Endothelial cell (in vitro differentiated cells): Measurements from ENCODE around the gene SORL1-AS1.

Source experiments
- DNase-seq: peaks from one replicate; pipeline ENCODE4 v3.0.0; 2021; ENCODE audit warnings: low spot score
- H3K27ac Mint-ChIP-seq: one replicate; pipeline ENCODE4 v1.8.0; 2021; ENCODE audit warnings: mixed read lengths, inconsistent platforms; ENCODE audit not compliant: unreplicated experiment
- H3K27me3 Mint-ChIP-seq: one replicate; pipeline ENCODE4 v1.8.0; 2021; ENCODE audit warnings: mild to moderate bottlenecking, moderate library complexity, mixed read lengths, inconsistent platforms; ENCODE audit not compliant: unreplicated experiment
- H3K36me3 Mint-ChIP-seq: one replicate; pipeline ENCODE4 v1.8.0; 2021; ENCODE audit warnings: mild to moderate bottlenecking, low read depth, mixed read lengths, inconsistent platforms; ENCODE audit not compliant: unreplicated experiment
- H3K4me1 Mint-ChIP-seq: one replicate; pipeline ENCODE4 v1.8.0; 2021; ENCODE audit warnings: mild to moderate bottlenecking, mixed read lengths, inconsistent platforms; ENCODE audit not compliant: unreplicated experiment
- H3K4me3 Mint-ChIP-seq: one replicate; pipeline ENCODE4 v1.8.0; 2021; ENCODE audit warnings: mild to moderate bottlenecking, mixed read lengths, inconsistent platforms; ENCODE audit not compliant: unreplicated experiment
- H3K9me3 Mint-ChIP-seq: one replicate; pipeline ENCODE4 v1.8.0; 2021; ENCODE audit warnings: mixed read lengths, inconsistent platforms; ENCODE audit not compliant: unreplicated experiment
- TF ChIP-seq, protein P1 (sequence below): fragments of 200-600 bp; sonication (generic); IDR thresholded peaks from one replicate; pipeline ENCODE4 v1.5.0; 2021; ENCODE audit warnings: antibody characterized with exemption; ENCODE audit not compliant: unreplicated experiment

SORL1-AS1 gene

GRCh38 chr11:121420398-121420797 is 32.4 kb downstream of the SORL1-AS1 start:
- TF ChIP-seq, protein P1, sequence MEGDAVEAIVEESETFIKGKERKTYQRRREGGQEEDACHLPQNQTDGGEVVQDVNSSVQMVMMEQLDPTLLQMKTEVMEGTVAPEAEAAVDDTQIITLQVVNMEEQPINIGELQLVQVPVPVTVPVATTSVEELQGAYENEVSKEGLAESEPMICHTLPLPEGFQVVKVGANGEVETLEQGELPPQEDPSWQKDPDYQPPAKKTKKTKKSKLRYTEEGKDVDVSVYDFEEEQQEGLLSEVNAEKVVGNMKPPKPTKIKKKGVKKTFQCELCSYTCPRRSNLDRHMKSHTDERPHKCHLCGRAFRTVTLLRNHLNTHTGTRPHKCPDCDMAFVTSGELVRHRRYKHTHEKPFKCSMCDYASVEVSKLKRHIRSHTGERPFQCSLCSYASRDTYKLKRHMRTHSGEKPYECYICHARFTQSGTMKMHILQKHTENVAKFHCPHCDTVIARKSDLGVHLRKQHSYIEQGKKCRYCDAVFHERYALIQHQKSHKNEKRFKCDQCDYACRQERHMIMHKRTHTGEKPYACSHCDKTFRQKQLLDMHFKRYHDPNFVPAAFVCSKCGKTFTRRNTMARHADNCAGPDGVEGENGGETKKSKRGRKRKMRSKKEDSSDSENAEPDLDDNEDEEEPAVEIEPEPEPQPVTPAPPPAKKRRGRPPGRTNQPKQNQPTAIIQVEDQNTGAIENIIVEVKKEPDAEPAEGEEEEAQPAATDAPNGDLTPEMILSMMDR: no peak
- H3K27me3 Mint-ChIP-seq: peaks cover 1% of the 10 kb centered on the region
- H3K9me3 Mint-ChIP-seq: no peaks in the 10 kb centered on the region
- no peaks in the 10 kb centered on the region for H3K36me3 Mint-ChIP-seq
- H3K4me1 Mint-ChIP-seq: no peaks in the 10 kb centered on the region
- no peak overlapping the region for H3K27ac Mint-ChIP-seq
- no peak overlapping the region for H3K4me3 Mint-ChIP-seq
- DNase-seq: no peak

DNA sequence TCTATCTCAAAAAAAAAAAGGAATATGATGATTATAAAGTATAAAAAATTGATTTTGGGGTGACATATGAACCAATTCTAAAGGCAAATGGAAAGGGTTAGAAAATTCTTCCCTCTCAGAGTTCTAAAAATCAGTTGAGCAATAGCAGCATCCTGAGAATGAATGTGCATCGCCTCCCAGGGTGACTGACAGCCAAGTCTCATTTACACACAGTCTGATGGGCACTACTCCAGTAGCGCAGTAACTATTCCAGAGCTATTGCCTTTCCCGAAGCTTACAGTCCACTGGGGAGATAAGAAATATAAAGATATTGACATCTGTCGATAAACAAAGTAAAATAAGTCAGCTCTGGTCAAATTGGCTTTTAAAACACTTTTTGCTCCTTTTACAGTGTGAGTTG is 32.9 kb downstream of the SORL1-AS1 start:
- DNase-seq: no peak
- H3K27me3 Mint-ChIP-seq: no peaks in the 10 kb centered on the region
- TF ChIP-seq, protein P1: no peak
- no peaks in the 10 kb centered on the region for H3K36me3 Mint-ChIP-seq
- H3K9me3 Mint-ChIP-seq: no peaks in the 10 kb centered on the region
- H3K4me3 Mint-ChIP-seq: no peak overlapping the region
- no peaks in the 10 kb centered on the region for H3K4me1 Mint-ChIP-seq
- no peak overlapping the region for H3K27ac Mint-ChIP-seq

DNA sequence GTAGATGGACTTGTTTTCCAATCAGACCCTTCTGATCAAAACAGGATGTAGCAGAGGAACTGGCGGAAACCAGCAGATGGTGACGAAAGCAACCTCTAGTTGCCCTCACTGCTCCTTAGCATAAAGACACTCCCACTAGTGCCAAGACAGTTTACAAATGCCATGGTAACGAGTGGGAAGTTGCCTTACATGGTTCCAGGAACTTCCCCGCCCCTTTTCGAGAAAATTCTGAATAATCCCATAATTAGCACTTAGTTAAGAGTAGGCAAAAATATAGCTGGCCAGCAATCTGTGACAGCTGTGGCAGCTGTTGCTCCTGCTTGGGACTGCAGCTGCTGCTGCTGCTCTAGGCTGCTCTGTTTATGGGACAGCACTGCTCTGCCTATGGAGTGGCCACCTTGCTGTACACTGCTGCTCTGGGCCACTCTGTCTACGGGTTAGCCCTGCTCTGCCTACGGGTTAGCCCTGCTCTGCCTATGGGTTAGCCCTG is 34.1 kb downstream of the SORL1-AS1 start:
- TF ChIP-seq, protein P1: no peak
- no peaks in the 10 kb centered on the region for H3K4me1 Mint-ChIP-seq
- no peaks in the 10 kb centered on the region for H3K36me3 Mint-ChIP-seq
- H3K27ac Mint-ChIP-seq: no peak overlapping the region
- H3K9me3 Mint-ChIP-seq: no peaks in the 10 kb centered on the region
- H3K4me3 Mint-ChIP-seq: no peak overlapping the region
- no peaks in the 10 kb centered on the region for H3K27me3 Mint-ChIP-seq
- DNase-seq: no peak

DNA sequence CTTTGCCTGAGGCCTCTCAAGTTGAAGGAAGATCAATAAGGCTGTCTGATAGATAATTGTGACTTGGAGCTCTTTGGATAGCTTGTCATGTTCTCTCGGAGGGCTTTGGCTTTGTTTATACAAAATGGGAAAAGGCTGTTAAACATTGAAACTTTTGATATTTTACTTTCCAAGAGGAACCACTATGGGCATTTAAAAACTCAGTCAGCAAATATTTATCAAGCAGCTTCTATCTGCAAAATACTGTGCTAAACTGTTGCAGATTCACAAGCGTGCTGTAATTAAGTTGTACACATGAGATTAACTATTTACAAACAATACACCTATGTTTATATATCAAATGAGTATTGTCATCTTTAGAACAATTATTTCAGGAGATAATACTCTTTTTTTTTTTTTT is 35.2 kb downstream of the SORL1-AS1 start:
- DNase-seq: no peak
- Mint-ChIP-seq H3K27me3 (no peaks in the 10 kb centered on the region), H3K4me3 (no peak overlapping the region), H3K36me3 (no peaks in the 10 kb centered on the region), H3K9me3 (no peaks in the 10 kb centered on the region), H3K27ac (no peak overlapping the region), H3K4me1 (no peaks in the 10 kb centered on the region)
- TF ChIP-seq, protein P1: no peak

- TF ChIP-seq, protein P1: no peak
- Mint-ChIP-seq H3K4me1 (no peaks in the 10 kb centered on the region), H3K27me3 (no peaks in the 10 kb centered on the region), H3K27ac (no peak overlapping the region), H3K9me3 (no peaks in the 10 kb centered on the region), H3K4me3 (no peak overlapping the region), H3K36me3 (no peaks in the 10 kb centered on the region)
- DNase-seq: no peak
Measured at GRCh38 chr11:121417055-121417551, 35.7 kb downstream of the SORL1-AS1 start.
